Measurements from ENCODE around the gene YBEY.
"Not testable (repeated sequence)": the region's sequence is repeated elsewhere in the genome, so short reads cannot be mapped to it uniquely, and the experiment has no call there.

GRCh38 chr21:46241577-46241976 lies 44.6 kb upstream of the YBEY start:
- TF ChIP-seq EZH2 (IDR thresholded peaks at IDR 0.05; ENCODE audit: insufficient read depth, poor library complexity, severe bottlenecking); EZH2phosphoT487 (IDR thresholded peaks at IDR 0.05; ENCODE audit: insufficient read depth, low read depth): not testable (repeated sequence)

Measured in GM23248 (cell line).